Activated CD8-positive, alpha-beta T cell treated with anti-CD3 and anti-CD28 coated beads for 36 hours (primary cell): Measurements from ENCODE around the gene NAA25. TPM values are rescaled to one million over a fixed set of nuclear protein-coding genes. Genes with fewer than 3 reads are reported as not detected.
"Not testable (repeated sequence)": the region's sequence is repeated elsewhere in the genome, so short reads cannot be mapped to it uniquely, and the experiment has no call there.

ENCODE experiments used
- ATAC-seq: fragments of 200-7000 bp; cut with Tn5 transposase; one replicate; pipeline ENCODE4 v1.10.0; 2021; ENCODE audit warnings: mild to moderate bottlenecking, moderate library complexity
- CTCF ChIA-PET: fragments of 350-600 bp; sonication (Branson Sonifier 250); formaldehyde crosslinking; loops from one replicate; lab custom pipeline; 2021; ENCODE audit warnings: antibody characterized with exemption; lab: Charles Lee
- POLR2A ChIA-PET: fragments of 350-600 bp; sonication (Branson Sonifier 250); formaldehyde crosslinking; loops from one replicate; lab custom pipeline; 2021; ENCODE audit warnings: antibody characterized with exemption; lab: Charles Lee
- DNase-seq: peaks from one replicate; pipeline ENCODE4 v3.0.0-alpha.2; 2020
- H3K27ac Mint-ChIP-seq: one replicate; pipeline ENCODE4 v1.8.0; 2021; ENCODE audit warnings: mild to moderate bottlenecking, mixed read lengths
- H3K27me3 Mint-ChIP-seq: one replicate; pipeline ENCODE4 v1.8.0; 2021; ENCODE audit warnings: mixed read lengths
- H3K36me3 Mint-ChIP-seq: one replicate; pipeline ENCODE4 v1.8.0; 2021; ENCODE audit warnings: low read depth, mixed read lengths
- H3K4me1 Mint-ChIP-seq: one replicate; pipeline ENCODE4 v1.8.0; 2021; ENCODE audit warnings: low read depth, mixed read lengths
- H3K4me3 Mint-ChIP-seq: one replicate; pipeline ENCODE4 v1.8.0; 2021; ENCODE audit warnings: mild to moderate bottlenecking, moderate library complexity, mixed read lengths
- H3K9me3 Mint-ChIP-seq: one replicate; pipeline ENCODE4 v1.8.0; 2021; ENCODE audit warnings: mixed read lengths
- CTCF ChIP-seq: fragments of 200-600 bp; IDR thresholded peaks from one replicate; pipeline ENCODE4 v1.8.0; 2022; ENCODE audit warnings: antibody characterized with exemption, mild to moderate bottlenecking
- intact Hi-C: fragments of 100-400 bp; cut with micrococcal nuclease; formaldehyde crosslinking; loops from one replicate; pipeline ENCODE4 v1.10.0; 2022
- total RNA-seq, 2 experiments: library from RNA; stranded (reverse); gene quantifications; one replicate each; pipeline ENCODE4 v1.2.3, GENCODE V29; 2021

NAA25 gene
- total RNA-seq, 2 experiments from 2014 or later: 46.0 to 48.3 TPM

DNA sequence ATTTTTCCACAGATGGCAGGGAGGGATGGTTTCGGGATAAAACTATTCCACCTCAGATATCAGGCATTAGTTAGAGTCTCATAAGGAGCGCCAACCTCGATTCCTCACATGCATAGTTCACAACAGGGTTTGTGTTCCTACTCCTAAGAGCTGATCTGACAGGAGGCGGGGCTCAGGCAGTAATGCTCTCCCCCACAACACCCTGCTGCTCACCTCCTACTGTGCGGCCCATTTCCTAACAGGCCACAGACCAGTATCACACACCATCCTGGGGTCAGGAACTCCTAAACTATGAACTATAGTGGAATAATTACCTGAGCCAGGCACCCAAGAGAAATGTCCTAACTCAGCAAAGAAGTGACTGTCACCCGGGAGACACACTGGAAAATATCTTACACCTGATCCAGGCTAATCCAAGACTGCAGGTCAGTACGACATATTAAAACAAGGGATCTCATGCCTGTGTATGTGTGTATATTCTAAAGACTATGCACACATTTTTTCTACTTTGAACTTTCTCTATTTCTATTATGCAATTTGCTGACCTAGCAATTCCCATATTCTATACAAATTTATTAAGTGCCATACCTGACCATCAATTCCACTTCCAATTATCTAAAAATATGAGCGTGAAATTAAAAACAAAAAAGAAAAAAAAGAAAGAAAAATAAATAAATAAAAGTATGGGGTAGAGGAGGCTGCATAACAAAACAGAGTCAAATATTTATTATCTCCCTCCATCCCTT, 4.7 kb downstream of the NAA25 start:
- intact Hi-C loops: no loop called here
- POLR2A ChIA-PET: interaction anchor here (1.3 to 6.0 kb wide), 3 partner anchors 21 to 48 kb away, joined by 4 to 117 read pairs (median 8); partner anchors contain the start of gene TRAFD1
- Mint-ChIP-seq H3K4me1 (peaks cover 44% of the 10 kb centered on the region), H3K36me3 (peaks cover 50% of the 10 kb centered on the region), H3K4me3 (no peak overlapping the region), H3K9me3 (no peaks in the 10 kb centered on the region), H3K27ac (peak overlapping the region; percentile 76), H3K27me3 (no peaks in the 10 kb centered on the region)
- ATAC-seq (no peak), DNase-seq (no peak)
- CTCF ChIA-PET: no interaction called here
- no peak for TF ChIP-seq CTCF

DNA sequence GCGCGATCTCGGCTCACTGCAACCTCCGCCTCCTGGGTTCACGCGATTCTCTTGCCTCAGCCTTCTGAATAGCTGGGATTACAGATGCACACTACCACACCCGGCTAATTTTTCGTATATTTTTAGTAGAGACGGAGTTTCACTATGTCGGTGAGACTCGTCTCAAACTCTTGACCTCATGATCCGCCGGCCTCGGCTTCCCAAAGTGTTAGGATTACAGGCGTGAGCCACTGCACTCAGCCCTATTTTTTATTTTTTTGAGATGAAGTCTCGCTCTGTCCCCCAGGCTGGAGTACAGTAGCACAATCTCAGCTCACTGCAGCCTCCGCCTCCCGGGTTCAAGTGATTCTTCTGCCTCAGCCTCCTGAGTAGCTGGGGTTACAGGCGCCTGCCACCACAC, 5.8 kb downstream of the NAA25 start:
- ATAC-seq, intact Hi-C loops, H3K4me3 Mint-ChIP-seq, H3K27ac Mint-ChIP-seq, CTCF ChIA-PET, DNase-seq, H3K9me3 Mint-ChIP-seq, H3K27me3 Mint-ChIP-seq: not testable (repeated sequence)
- POLR2A ChIA-PET: interaction anchor here (0.7 to 2.6 kb wide), 4 partner anchors 9 to 46 kb away, joined by 3 to 8 read pairs (median 4); no protein-coding TSS in a partner anchor
- H3K36me3 Mint-ChIP-seq: peaks cover 58% of the 10 kb centered on the region
- H3K4me1 Mint-ChIP-seq: peaks cover 52% of the 10 kb centered on the region

DNA sequence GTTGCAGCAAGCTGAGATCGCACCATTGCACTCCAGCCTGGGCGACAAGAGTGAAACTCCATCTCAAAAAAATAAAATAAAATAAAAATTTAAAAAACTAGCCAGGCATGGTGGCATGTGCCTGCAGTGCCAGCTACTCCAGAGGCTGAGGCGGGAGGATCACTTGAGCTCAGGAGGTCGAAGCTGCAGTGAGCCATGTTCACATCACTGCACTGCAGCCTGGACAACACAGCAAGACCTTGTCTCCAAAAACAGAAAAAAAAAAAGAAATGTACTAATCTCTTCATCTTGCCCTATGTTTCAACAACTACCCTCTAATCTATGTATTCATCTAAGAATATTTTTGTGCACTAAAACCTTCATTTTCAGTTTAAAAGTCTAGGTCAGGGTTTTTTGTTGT, 6.5 kb downstream of the NAA25 start:
- Mint-ChIP-seq H3K27ac (no peak overlapping the region), H3K4me1 (peaks cover 53% of the 10 kb centered on the region), H3K4me3 (no peak overlapping the region), H3K27me3 (no peaks in the 10 kb centered on the region), H3K36me3 (peaks cover 57% of the 10 kb centered on the region), H3K9me3 (no peaks in the 10 kb centered on the region)
- ChIA-PET POLR2A (interaction anchor here (0.6 to 2.6 kb wide), 4 partner anchors 8 to 260 kb away, joined by 3 to 8 read pairs (median 5); partner anchors contain the start of genes MAPKAPK5 and TMEM116), CTCF (no interaction called here)
- no peak for DNase-seq
- TF ChIP-seq CTCF: no peak
- no peak for ATAC-seq
- intact Hi-C loops: no loop called here

DNA sequence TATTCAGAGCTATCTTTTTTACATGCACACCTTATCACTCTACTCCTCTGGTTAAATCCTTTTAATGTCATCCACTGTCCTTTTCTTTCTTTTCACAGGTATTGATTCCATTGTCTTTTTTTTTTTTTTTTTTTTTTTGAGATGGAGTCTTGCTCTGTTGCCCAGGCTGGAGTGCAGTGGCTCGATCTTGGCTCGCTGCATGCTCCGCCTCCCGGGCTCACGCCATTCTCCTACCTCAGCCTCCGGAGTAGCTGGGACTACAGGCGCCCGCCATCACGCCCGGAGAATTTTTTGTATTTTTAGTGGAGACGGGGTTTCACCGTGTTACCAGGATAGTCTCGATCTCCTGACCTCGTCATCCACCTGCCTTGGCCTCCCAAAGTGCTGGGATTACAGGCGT, 8.1 kb downstream of the NAA25 start:
- H3K9me3 Mint-ChIP-seq, H3K27ac Mint-ChIP-seq, ATAC-seq, H3K4me3 Mint-ChIP-seq, H3K27me3 Mint-ChIP-seq, DNase-seq, intact Hi-C loops: not testable (repeated sequence)
- ChIA-PET POLR2A (interaction anchor here (0.6 to 5.3 kb wide), 7 partner anchors 8 to 63 kb away, joined by 3 to 28 read pairs (median 3); partner anchors contain the start of gene NAA25), CTCF (interaction anchor here (1.8 kb wide), 1 partner anchor 11 kb away, joined by 5 read pairs; no protein-coding TSS in a partner anchor)
- Mint-ChIP-seq H3K4me1 (peaks cover 53% of the 10 kb centered on the region), H3K36me3 (peaks cover 59% of the 10 kb centered on the region)

DNA sequence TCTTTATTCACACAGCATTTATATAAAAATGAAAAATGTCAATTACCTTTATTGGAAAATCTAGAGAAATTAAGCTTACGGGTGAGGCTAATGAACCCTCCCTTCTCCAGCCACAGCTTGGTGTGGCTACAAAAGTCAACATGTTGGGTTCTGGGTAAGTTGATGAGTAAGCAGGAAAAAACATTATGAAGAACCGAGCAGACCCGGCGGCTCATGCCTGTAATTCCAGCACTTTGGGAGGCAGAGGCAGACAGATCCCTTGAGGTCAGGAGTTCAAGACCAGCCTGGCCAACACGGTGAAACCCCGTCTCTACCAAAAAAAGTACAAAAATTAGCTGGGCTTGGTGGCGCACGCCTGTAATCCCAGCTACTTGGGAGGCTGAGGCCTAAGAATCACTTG, 10.9 kb downstream of the NAA25 start:
- ChIA-PET CTCF (interaction anchor here (1.3 to 2.4 kb wide), 2 partner anchors 9 to 11 kb away, joined by 4 to 15 read pairs; no protein-coding TSS in a partner anchor), POLR2A (interaction anchor here (0.7 to 5.3 kb wide), 9 partner anchors 8 to 268 kb away, joined by 3 to 28 read pairs (median 5); partner anchors contain the start of genes NAA25 and TRAFD1)
- TF ChIP-seq CTCF: no peak
- Mint-ChIP-seq H3K36me3 (peaks cover 52% of the 10 kb centered on the region), H3K9me3 (no peaks in the 10 kb centered on the region), H3K4me1 (peaks cover 42% of the 10 kb centered on the region), H3K27ac (peak overlapping the region; percentile 52), H3K4me3 (no peak overlapping the region), H3K27me3 (no peaks in the 10 kb centered on the region)
- intact Hi-C loops: no loop called here
- ATAC-seq: no peak
- DNase-seq: no peak
